Caco-2 (cell line): ENCODE results near the gene CENPP. TPM values are rescaled to one million over a fixed set of nuclear protein-coding genes. Genes with fewer than 3 reads are reported as not detected.

Experiments
- BruUV-seq: library from RNA; stranded (reverse); fragments of 400-500 nt; replicated peaks from 2 replicates; lab custom pipeline; 2021; lab: Mats Ljungman, UMichigan
- CTCF ChIA-PET: fragments of 300-600 bp; sonication (Branson Sonifier 250); formaldehyde crosslinking; loops from one replicate; lab custom pipeline; 2022; ENCODE audit warnings: antibody characterized with exemption; lab: Charles Lee
- POLR2A ChIA-PET: fragments of 300-600 bp; sonication (Branson Sonifier 250); formaldehyde crosslinking; loops from one replicate; lab custom pipeline; 2022; ENCODE audit warnings: antibody characterized with exemption; lab: Charles Lee
- DNase-seq, 2 experiments: peaks; one replicate each; pipeline versions ENCODE4 v3.0.0 to v3.0.0-alpha.2; 2020 to 2022
- H3K27me3 ChIP-seq: replicated peaks from 2 replicates; pipeline ENCODE4 v1.6.0; 2011; ENCODE audit warnings: low read length; ENCODE audit not compliant: control insufficient read depth, insufficient read depth
- H3K36me3 ChIP-seq: 2 replicates; pipeline ENCODE4 v1.5.1; 2011; ENCODE audit warnings: low read length; ENCODE audit not compliant: control insufficient read depth, insufficient read depth
- H3K4me1 ChIP-seq: fragments of 250-450 bp; sonication (Bioruptor Pico); 2 replicates; pipeline ENCODE4 v1.5.1; 2020; ENCODE audit warnings: mild to moderate bottlenecking
- H3K4me3 ChIP-seq: 2 replicates; pipeline ENCODE4 v1.5.1; 2011; ENCODE audit warnings: low read depth, mild to moderate bottlenecking, control low read depth, low read length
- H3K9me3 ChIP-seq: fragments of 250-450 bp; sonication (Bioruptor Pico); 2 replicates; pipeline ENCODE4 v1.5.1; 2020; ENCODE audit warnings: mild to moderate bottlenecking, moderate library complexity
- H3K27ac Mint-ChIP-seq: one replicate; pipeline ENCODE4 v1.8.0; 2022; ENCODE audit warnings: mixed read lengths; ENCODE audit not compliant: unreplicated experiment
- H3K27me3 Mint-ChIP-seq: one replicate; pipeline ENCODE4 v1.8.0; 2022; ENCODE audit warnings: mixed read lengths; ENCODE audit not compliant: insufficient read depth, unreplicated experiment
- H3K36me3 Mint-ChIP-seq: one replicate; pipeline ENCODE4 v1.8.0; 2022; ENCODE audit warnings: mild to moderate bottlenecking, mixed read lengths; ENCODE audit not compliant: insufficient read depth, unreplicated experiment
- H3K4me1 Mint-ChIP-seq: one replicate; pipeline ENCODE4 v1.8.0; 2022; ENCODE audit warnings: low read depth, mixed read lengths; ENCODE audit not compliant: unreplicated experiment
- H3K4me3 Mint-ChIP-seq: one replicate; pipeline ENCODE4 v1.8.0; 2022; ENCODE audit warnings: mild to moderate bottlenecking, moderate library complexity, mixed read lengths; ENCODE audit not compliant: unreplicated experiment
- H3K9me3 Mint-ChIP-seq: one replicate; pipeline ENCODE4 v1.8.0; 2022; ENCODE audit warnings: mixed read lengths; ENCODE audit not compliant: unreplicated experiment
- intact Hi-C: fragments of 100-400 bp; cut with micrococcal nuclease; formaldehyde crosslinking; loops from one replicate; pipeline ENCODE4 v1.10.0; 2022; ENCODE audit not compliant: unreplicated experiment
- total RNA-seq: library from RNA; stranded (reverse); gene quantifications from 2 replicates; pipeline ENCODE4 v1.2.3, GENCODE V29; 2022
- TF ChIP-seq, protein P1 (sequence below), 2 experiments: fragments of 200-600 bp in 1 of 2; IDR thresholded peaks; 1 replicate in 1 of 2; 2 replicates in 1 of 2; pipeline versions ENCODE4 v1.5.1 to v1.8.0; 2011 to 2022; ENCODE audit warnings: antibody characterized with exemption in 1 of 2, control low read depth in 1 of 2, inconsistent platforms in 1 of 2, low read depth in 1 of 2, low read length in 1 of 2, mild to moderate bottlenecking in 1 of 2, moderate library complexity in 1 of 2; ENCODE audit not compliant: insufficient read depth in 1 of 2, severe bottlenecking in 1 of 2, unreplicated experiment in 1 of 2

CENPP gene
- total RNA-seq, 1 experiment from 2014 or later, result 7.6 TPM

DNA sequence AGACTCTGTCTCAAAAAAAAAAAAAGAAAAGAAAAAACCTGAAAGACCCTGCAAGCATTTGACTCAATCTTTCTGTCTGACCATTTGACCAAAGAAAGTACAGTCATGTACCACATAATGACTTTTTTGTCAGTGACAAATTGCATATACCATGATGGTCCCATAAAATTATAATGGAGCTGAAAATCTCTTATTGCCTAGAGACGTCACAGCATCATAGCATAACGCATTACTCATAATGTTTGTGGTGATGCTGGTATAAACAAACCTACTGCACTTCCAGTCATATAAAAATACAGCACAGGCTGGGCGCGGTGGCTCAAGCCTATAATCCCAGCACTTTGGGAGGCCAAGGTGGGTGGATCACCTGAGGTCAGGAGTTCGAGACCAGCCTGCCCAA lies 199.6 kb downstream of the CENPP start:
- no peak overlapping the region for H3K4me3 ChIP-seq
- intact Hi-C loops, result no loop called here
- CTCF ChIA-PET, result no interaction called here
- Mint-ChIP-seq H3K27ac (no peak overlapping the region), H3K9me3 (no peaks in the 10 kb centered on the region), H3K4me1 (no peaks in the 10 kb centered on the region), H3K4me3 (no peak overlapping the region), H3K27me3 (no peaks in the 10 kb centered on the region), H3K36me3 (no peaks in the 10 kb centered on the region)
- H3K36me3 ChIP-seq, result no peaks in the 10 kb centered on the region
- no TSS peak for BruUV-seq
- H3K27me3 ChIP-seq, result no peaks in the 10 kb centered on the region
- no peaks in the 10 kb centered on the region for H3K9me3 ChIP-seq
- POLR2A ChIA-PET, result no interaction called here
- no peaks in the 10 kb centered on the region for H3K4me1 ChIP-seq
- no peak for DNase-seq
- TF ChIP-seq, protein P1, sequence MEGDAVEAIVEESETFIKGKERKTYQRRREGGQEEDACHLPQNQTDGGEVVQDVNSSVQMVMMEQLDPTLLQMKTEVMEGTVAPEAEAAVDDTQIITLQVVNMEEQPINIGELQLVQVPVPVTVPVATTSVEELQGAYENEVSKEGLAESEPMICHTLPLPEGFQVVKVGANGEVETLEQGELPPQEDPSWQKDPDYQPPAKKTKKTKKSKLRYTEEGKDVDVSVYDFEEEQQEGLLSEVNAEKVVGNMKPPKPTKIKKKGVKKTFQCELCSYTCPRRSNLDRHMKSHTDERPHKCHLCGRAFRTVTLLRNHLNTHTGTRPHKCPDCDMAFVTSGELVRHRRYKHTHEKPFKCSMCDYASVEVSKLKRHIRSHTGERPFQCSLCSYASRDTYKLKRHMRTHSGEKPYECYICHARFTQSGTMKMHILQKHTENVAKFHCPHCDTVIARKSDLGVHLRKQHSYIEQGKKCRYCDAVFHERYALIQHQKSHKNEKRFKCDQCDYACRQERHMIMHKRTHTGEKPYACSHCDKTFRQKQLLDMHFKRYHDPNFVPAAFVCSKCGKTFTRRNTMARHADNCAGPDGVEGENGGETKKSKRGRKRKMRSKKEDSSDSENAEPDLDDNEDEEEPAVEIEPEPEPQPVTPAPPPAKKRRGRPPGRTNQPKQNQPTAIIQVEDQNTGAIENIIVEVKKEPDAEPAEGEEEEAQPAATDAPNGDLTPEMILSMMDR (IDR thresholded peaks at IDR 0.05; ENCODE audit: insufficient read depth in 1 of 2, low read depth in 1 of 2, low read length in 1 of 2, severe bottlenecking in 1 of 2, unreplicated experiment in 1 of 2), result no peak

DNA sequence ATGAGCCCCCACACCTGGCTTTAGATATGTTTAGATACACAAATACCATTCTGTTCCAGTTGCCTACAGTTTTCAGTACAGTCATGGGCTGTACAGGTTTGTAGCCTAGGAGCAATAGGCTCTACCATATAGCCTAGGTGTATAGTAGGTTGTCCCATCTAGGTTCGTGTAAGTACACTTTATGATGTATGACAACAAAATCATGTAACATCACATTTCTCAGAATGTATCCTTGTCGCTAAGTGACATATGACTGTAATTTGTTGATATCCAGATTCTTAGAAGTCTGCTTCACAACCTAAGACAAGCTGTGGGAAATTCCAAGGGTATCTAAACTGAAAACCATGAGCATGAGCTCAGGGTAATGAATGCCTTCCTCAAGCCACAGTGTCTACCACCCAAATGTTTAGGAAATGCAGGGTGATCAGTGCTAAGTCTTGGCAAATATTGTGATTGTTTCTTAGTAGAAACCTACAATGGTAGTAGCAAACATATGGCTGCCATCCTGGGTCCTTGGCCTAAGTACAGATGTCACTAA lies 201.6 kb downstream of the CENPP start:
- no peak overlapping the region for H3K4me3 Mint-ChIP-seq
- H3K4me1 Mint-ChIP-seq, result no peaks in the 10 kb centered on the region
- no peaks in the 10 kb centered on the region for H3K36me3 ChIP-seq
- H3K9me3 Mint-ChIP-seq, result no peaks in the 10 kb centered on the region
- H3K4me1 ChIP-seq, result no peaks in the 10 kb centered on the region
- no peaks in the 10 kb centered on the region for H3K9me3 ChIP-seq
- H3K4me3 ChIP-seq, result no peak overlapping the region
- intact Hi-C loops, result no loop called here
- ChIA-PET POLR2A (no interaction called here), CTCF (no interaction called here)
- TF ChIP-seq, protein P1 (IDR thresholded peaks at IDR 0.05; ENCODE audit: insufficient read depth in 1 of 2, low read depth in 1 of 2, low read length in 1 of 2, severe bottlenecking in 1 of 2, unreplicated experiment in 1 of 2), result no peak
- H3K36me3 Mint-ChIP-seq, result no peaks in the 10 kb centered on the region
- no peak for DNase-seq
- H3K27ac Mint-ChIP-seq, result no peak overlapping the region
- no peaks in the 10 kb centered on the region for H3K27me3 Mint-ChIP-seq
- H3K27me3 ChIP-seq, result no peaks in the 10 kb centered on the region
- BruUV-seq, result no TSS peak

DNA sequence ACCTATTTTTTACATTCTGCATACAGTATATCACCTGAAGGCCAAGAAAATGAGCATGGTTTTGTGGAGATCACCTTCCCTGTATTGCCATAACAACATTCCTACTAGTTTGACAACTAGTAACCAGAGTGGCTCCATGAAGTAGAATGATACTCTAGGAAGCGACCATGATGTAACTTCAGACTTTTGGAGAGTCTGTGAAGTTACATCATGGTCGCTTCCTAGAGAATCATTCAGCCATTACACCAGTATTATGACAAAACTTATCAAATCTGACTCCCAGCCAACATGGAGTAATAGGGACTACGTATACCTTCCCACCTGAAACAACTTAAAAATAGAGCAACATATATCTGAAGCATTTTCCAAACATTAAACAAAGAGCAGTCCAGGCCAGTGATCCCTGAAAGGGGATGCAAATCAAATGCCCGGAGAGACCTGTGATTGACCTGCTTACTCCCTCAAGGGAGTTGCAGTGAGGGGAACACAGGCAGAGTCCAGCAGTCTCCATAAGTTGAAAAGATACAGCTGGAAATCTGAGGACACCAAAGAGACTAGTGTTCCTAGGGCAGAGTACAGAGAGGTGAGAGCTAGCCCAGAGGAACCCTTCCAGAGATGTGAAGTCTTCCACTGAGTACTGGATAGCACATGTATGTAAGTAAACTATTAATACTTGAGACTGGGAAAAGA lies 202.2 kb downstream of the CENPP start:
- DNase-seq, result no peak
- H3K36me3 Mint-ChIP-seq, result no peaks in the 10 kb centered on the region
- no peaks in the 10 kb centered on the region for H3K27me3 ChIP-seq
- H3K36me3 ChIP-seq, result no peaks in the 10 kb centered on the region
- no peaks in the 10 kb centered on the region for H3K9me3 Mint-ChIP-seq
- H3K4me1 ChIP-seq, result no peaks in the 10 kb centered on the region
- no peak overlapping the region for H3K4me3 ChIP-seq
- no peaks in the 10 kb centered on the region for H3K4me1 Mint-ChIP-seq
- H3K4me3 Mint-ChIP-seq, result no peak overlapping the region
- POLR2A ChIA-PET, result no interaction called here
- TF ChIP-seq, protein P1 (IDR thresholded peaks at IDR 0.05; ENCODE audit: insufficient read depth in 1 of 2, low read depth in 1 of 2, low read length in 1 of 2, severe bottlenecking in 1 of 2, unreplicated experiment in 1 of 2), result no peak
- no peaks in the 10 kb centered on the region for H3K27me3 Mint-ChIP-seq
- H3K9me3 ChIP-seq, result no peaks in the 10 kb centered on the region
- intact Hi-C loops, result no loop called here
- CTCF ChIA-PET, result no interaction called here
- H3K27ac Mint-ChIP-seq, result no peak overlapping the region
- BruUV-seq, result no TSS peak
